ENCODE measurements around the gene SHROOM3.
"Not testable (repeated sequence)": the region's sequence is repeated elsewhere in the genome, so short reads cannot be mapped to it uniquely, and the experiment has no call there.

The SHROOM3 gene

DNA sequence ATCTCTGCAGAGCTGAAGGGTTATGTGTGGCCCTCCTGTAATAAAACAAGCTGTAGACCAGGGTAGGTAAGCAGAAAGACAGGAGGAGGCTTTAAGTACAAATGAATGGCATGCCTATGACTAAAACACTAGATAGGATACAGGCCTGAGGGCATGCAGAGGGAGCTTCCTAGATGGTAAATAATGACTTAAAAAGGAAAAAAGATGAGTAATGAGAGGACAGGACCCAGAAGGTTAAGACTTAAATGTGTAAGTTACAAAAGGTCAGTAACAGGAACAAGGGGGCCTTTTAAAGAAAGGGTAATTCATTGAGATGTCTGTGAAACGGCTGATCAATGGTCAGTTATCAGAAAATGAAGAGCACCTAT, 268.1 kb downstream of the SHROOM3 start:
- no peak for DNase-seq

DNA sequence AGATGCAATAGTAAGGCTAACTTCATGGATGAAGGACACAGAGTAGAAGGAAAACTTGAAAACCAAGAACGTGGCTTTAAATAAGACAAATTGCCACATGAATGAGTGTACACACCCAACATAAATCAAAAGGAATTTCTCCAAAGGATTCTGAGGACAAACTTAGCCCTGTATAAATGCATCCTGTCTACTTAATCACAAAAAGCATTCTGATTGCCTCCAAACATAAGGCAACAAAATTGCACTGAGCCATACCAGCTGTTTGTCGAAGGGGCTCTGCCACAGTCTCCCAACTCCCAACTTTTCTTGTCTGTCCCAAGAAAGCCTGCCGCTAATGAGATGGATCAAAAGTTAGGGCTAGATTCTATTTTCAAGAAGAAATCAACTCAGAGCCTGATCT, 268.6 kb downstream of the SHROOM3 start:
- DNase-seq: no peak

DNA sequence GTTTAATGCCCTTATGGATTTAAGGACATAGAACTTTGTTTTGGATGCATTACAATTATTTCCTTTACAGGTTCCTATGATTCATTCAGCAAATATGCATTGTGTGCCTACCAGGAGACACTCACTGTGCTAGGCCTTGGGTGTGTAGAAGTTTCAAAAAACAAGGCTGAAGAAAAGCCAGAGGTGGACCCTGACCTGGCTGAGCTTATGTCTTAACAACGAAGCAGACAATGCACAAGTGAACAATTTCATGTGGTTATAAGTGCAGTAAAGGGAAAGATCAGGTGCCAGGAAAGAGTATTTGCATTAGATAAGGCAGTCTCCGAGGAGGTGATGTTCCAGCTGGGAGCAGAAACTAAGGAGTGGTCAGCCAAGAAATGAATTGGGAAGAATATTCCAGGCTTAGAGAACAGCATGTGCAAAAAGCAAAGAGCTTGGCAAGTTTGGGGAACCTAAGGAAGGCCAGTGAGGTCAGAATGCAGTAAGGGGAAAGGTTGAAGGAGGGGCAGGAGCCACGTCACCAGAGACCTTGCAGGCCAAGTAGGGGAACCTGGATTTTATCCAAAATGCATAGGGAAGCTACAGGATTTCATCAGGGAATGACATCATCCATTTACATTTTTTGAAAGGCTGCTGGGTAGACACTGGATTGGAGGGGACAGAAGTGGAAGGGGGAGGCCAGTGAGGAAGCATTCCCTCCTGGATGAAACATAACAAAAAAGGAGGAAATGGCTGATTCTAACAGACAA, 269.3 kb downstream of the SHROOM3 start:
- no peak for DNase-seq

DNA sequence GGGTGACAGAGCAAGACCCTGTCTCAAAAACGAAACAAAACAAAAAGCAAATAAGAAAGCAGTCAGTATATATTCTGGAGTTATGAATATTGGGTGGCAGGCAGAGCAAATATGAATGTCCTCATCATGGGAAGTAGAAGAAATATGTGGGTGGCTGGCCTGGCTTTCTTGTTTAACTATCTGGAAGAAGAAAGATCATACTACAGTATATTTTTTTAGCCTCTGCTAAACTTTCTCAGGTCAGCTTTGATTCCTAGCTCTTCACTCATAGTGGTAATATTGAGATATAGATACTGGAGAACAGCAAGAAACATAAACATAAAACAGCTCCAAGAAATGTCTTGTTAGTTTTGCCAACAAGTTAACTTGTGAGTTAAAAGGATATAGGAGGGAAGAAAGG, 270.4 kb downstream of the SHROOM3 start:
- no peak for DNase-seq

DNA sequence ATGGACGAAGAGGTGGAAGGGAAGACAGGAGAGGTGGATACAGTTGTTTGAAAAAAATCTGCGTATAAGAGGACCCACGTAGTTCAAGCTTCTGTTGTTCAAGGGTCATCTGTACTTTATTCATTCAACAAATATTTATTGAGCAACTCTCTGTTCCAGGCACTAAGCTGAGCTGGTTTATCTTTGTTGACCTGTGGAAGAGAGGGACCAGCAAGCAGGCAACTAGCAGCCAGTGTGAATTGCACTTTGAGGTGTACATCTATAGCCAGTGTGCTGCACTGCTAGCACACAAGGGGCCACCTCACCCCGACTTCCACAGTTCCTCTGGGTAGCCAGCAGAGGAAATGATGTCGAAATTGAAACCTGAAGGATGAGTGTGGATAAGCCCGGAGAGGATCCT, 271.6 kb downstream of the SHROOM3 start:
- no peak for DNase-seq

DNA sequence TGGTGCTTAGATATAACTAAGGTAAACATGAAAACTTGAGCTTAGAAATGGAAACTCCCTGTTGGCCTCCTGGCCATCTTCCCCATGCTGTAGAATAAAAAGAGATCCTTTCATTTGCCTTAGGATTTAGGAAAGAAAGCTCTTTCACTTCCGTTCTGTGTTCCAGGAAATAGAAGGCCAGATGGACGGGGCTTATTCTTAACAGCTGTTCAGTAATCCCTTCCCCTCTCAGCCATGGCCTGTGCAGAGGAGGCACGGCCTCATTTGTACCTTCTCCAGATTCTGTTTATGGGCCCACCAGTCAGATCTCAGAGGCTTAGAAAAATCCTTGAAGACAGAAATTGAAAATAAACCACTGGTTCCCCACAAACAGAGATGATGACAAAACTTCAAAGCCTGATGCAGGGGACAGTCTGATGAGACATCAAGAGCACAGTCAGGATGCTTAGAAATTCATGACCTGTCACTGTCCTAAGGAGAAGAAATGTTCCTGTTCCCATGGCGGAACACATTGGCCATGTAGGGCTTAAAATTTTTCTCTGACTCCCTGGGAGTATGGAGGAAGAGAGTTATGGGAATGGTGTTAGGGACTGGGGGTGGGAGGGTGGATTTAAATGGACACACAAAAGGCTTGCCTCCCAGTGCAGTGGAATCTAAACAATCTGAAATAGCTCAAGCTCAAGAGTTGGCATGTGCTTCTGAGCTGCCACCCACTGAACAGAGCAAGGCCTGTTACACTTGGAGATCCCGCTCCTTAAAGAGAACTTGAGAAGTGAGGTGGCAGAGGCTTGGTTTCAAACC, 274.1 kb downstream of the SHROOM3 start:
- no peak for DNase-seq

DNA sequence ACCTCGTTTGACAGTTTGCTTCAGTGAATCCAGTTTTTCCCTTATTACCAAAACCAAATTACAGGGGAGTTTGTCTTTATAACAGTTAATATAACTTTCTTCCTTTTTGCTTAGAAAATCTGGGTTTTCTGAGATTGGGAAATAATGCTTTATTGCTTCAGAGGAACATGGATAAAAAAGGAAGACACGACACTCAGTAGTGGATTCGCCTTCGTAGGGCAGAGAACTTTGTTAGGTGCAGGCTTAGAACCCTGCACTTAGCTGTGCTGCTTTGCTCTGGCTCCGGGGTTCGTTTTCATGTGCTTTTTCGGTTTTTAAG, 274.7 kb downstream of the SHROOM3 start:
- no peak for DNase-seq

DNA sequence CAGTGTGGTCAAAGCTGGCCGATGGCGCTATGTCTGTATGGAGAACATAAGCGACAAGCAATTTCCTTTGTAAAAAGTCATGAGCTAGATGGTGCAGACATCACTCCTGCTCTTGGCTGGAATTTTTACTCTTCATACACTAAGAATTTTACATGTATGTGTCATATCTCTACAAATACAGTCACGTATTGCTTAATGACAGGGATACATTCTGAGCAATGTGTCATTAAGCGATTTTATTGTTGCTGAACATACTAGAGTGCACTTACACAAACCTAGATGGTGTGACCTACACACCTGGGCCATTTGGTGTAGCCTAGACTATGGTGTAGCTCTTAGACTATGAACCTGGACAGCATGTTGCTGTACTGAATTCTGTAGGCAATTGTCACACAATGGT, 277.5 kb downstream of the SHROOM3 start:
- DNase-seq: no peak

DNA sequence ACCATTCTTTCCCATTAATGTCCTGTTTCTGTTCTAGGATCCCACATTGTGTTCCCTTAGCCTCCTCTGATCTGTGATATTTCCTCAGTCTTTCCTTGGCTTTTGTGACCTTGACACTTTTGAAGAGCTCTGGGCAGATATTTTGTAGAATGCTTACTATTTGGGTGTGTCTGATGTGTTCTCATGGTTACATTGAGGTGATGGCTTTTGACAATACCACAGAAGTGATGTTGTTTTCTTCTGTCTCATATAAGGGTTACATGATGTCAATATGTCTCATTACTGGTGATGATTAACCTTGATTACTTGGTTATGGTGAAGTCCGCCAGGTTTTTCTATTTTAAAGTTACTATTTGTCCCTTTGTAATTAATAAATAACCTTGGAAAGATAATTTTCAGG, 279.2 kb downstream of the SHROOM3 start:
- DNase-seq: no peak

DNA sequence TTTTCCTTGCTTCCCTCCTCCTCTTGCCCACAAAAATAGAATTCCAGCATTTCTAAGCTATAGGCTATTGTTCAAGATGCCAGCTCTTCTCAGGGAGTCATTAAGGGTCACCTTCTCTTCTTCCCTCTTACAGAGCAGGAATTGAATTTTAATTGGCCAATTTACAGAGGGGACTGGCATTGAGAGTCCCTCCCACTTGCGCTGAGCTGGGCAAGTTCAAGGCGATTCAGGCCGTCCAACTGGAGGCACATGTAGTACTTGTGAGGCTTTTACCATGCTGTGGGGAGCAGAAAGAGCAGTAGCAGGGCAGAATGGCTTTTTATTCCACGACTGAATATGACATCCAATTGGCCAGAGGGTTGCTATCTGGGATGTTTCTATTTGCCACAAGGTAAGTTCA, 281.0 kb downstream of the SHROOM3 start:
- DNase-seq: no peak

DNA sequence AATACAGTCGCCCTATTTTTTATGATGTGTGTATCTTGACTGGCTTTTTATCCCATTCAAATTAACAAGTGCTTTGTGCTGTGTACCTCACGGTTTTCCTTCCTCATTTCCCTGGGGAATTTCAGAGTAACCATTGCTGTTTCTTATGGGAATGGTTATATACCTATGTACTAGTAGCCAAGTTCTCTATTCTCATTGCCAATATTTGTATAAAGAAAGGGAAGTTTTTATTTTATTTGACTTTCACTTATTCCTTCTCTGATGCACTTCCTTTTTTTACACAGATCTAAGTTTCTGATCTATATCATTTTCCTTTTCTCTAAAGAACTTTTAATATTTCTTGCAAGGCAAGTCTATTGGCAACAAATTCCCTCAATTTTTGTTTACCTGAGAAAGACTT, 281.6 kb downstream of the SHROOM3 start:
- DNase-seq: no peak

DNA sequence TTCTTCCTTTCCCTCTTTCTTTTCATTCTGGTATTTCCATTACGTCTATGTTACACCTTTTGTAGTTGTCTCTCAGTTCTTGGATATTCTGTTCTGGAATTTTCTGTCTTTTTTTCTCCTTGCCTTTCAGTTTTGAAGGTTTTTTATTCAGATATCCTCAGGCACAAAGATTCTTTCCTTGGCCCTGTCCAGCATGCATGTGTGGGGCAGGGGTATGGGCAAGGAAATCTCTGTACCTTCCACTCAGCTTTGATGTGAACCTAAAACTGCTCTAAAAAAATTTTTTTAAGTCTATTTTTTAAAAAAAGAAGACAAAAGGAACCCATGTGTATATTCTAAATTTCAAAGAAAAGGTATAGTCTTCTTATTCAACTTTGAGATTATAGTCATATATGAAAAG, 282.4 kb downstream of the SHROOM3 start:
- no peak for DNase-seq

DNA sequence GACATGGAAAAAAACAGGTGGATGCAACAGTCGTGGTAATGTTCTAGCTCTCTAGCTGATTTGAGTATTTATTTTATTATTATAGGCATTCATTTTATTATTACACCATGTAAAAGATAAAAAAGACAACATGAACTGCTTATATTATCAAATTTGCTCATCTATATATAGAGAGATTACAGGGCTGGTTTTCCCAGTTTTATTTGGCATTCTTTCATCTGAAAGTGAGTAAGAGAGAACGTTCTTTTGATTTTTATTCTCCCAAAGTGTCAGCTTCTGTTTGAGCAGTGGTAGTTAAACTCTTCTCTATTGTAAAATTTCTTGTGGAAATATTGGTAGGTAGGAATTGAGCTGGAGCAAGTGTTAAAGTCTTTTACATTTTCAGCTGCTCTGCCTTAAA, 283.0 kb downstream of the SHROOM3 start:
- no peak for DNase-seq

DNA sequence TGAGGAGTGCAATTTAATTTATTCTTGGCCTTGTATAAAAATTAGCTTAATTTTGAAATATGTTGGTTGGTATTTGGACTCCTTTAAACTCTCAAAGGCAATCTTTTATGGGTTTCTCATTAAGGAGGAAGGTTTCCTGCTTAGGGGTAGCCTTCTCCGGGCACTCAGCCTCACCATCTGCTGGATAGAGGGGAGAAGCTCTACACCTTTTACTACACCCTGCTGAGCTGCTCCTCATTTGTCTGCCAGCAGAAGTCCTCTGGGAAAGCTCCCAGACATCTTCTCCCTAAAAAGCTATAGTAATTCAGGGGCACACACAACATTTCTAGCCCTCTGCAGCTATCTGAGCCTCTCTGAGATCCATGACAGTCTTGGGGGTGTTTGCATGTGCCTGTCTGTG, 283.8 kb downstream of the SHROOM3 start:
- no peak for DNase-seq

DNA sequence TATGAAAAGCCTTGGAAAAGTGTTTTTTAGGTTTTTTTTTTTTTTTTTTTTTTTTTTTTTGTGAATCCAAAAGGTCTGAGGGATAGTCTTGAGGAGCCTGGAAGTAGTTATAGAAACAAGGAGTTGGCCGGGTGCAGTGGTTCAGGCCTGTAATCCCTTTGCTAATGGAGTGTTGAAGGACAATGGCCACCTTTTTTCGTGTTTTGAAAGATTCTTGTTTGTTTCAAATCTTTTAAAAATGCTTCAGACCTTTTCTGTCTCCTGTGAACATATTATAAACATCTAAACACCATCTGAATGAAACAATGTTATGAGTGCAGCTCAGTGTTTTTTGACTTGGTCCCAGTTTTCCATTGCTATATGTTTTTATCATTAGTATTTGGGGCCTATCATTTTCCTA, 285.1 kb downstream of the SHROOM3 start:
- no peak for DNase-seq

DNA sequence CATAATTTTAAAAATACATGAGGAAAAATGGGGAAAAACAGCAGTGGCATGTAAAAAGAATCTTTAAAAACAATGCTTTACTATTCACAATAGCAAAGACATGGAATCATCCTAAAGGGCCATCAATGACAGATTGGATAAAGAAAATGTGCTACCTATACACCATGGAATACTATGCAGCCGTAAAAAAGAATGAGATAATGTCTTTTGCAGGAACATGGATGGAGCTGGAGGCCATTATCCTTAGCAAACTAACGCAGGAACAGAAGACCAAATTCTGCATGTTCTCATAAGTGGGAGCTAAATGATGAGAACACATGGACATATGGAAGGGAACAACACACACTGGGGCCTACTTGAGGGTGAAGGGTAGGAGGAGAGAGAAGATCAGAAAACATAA, 287.1 kb downstream of the SHROOM3 start:
- DNase-seq: not testable (repeated sequence)

DNA sequence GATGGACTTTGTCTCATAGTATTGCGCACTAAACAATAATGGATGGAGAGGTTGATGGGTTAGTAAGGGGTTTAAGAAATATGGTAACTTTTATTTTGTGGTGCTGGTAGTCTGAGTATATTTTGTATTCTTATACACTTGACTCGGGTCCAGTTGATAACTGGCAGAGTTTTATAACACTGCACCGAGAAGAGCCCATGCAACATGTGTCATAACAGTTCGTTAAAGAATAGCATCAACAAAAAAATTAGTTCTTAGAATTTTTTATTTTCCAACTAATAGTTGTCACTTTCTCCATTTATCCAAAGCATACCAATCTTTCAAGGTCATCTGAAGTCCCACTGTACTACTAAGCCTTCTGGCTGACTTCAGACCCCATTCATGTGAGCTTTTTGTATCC, 287.8 kb downstream of the SHROOM3 start:
- no peak for DNase-seq

DNA sequence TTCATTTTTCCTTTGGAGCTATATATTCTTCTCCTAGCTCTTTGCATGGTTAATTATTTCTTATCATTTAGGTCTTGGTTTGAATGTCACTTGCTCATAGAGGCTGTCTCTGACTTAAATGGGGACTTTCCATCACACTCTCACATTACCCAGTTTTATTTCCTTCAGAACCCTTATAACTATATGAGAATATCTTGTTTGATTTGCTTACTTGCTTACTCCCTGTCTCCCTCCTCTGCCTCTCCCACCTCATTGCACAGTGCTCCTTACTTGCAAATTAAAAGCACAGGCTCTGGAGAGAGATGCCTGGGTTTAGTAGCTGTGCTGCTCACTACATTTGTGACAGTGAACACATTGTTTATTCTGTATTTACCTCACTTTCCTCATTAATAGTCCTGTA, 288.3 kb downstream of the SHROOM3 start:
- no peak for DNase-seq

DNA sequence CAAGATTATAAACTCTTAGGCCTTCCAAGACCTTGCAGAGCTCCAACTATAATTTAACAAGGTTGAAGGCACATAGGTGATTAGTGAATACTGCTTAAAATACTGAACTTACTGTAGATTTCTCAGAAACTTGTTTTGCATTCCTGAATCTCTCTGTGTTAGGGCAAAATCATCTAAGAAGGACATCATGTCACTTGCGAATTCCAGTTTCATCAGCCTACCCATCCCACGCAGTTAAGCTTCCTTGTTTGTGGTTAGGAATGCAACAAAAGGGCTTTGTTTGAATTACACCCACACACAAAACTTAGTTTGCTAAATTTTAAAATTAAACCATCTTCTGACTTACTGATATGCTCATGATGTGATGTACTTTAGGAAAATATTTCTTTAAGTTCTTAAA, 288.9 kb downstream of the SHROOM3 start:
- DNase-seq: no peak

DNA sequence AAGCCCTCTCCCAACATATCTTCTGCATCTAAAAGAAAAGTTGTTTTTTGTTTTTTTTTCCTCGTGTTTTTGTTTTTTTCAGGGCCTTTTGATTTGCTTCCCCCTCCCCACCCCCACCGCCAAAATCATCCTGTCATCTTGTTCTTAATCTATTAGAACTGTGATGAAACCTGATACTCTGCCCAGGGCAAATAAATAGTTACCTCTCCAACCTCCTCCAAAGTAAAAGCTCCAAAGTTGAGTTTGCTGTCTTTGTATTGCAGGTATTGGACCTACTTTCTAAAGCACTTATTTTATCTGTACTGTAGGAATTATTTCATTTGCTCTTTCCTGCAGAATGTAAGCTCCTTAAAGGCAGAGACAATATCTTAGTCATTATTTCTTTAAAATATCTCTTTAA, 290.0 kb downstream of the SHROOM3 start:
- no peak for DNase-seq

DNA sequence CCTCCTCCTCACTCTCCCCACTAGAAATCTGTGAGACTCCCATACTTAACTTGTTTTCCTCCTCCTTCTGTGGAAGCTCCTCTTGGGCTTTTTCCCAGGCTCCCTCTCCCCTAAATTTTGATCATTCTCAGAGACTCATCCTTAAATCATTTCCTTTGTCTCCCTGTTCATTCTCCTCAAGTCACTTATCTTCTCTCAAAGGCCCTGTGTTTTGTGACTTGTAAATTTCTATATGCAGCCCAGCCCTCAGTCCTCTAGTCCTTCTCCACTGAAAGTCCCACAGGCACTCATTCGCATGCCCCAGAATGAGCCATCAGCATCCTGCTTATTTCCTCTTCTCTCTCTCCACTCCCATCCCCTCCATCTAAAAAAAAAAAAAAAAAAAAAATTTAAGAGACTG, 291.1 kb downstream of the SHROOM3 start:
- DNase-seq: no peak

DNA sequence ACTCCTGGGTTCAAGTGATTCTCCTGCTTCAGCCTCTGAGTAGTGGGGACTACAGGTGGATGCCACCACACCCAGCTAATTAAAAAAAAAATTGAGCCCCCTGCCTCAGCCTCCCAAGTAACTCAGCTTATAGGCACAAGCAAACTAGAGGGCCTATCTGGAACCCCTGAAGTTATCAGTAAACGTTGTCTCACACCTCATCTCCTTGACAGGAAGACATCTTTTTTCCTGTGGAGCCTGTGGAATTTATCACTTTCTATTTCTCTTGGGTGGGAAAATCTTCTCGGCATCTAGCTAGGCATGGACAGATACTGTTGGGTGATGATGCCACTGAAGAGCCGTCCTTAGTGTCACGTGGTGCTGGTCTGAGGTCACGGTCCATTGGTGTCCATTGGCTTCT, 291.6 kb downstream of the SHROOM3 start:
- DNase-seq: no peak

DNA sequence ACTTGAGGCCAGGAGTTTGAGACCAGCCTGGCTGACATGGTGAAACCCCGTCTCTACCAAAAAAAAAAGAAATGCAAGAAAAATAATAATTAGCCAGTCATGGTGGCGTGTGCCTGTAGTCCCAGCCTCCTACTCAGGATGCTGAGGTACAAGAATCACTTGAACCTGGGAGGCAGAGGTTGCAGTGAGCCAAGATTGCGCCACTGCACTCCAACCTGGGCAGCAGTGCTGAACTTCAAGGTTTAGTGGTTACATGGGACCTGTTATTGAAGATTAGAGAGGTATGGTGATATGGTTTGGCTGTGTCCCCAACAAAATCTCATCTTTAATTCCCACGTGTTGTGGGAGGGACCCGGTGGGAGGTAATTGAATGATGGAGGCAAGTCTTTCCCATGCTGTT, 292.9 kb downstream of the SHROOM3 start:
- not testable (repeated sequence) for DNase-seq

DNA sequence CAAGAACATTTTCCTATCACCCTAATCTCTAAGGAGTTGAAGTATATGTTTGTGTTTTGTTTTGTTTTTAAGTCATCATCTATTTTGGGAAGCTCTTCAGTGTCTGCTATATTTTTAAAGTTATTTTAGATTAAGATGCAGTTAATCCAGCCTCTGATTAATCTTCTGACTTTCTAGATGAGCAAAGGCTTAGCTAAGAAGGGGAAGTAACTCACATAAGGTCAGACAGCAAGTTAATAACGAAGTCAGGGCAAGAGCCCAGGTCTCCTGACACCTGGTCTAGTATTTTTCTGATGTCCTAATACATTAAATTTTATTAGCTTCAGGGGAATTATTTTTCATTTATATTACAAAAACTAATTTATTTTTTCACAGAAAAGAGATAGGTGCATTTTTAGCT, 294.4 kb downstream of the SHROOM3 start:
- DNase-seq: no peak

DNA sequence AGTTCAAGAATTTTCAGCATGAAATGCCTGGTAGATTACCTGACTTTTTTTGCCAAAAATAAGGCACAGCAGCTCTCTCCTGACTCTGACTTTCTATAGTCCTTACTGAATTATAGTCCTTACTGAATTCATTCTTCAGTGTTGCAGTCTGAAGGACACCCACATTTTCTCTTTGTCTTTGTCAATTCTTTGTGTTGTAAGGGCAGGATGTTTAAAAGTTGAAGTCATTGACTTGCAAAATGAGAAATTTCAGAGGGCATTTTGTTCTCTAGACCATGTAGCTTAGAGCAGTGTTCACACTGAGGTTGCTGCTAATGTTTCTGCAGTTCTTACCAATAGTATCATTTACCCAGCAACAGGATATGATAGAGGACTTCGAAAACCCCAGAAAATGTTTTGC, 295.0 kb downstream of the SHROOM3 start:
- no peak for DNase-seq

Measured in activated naive CD4-positive, alpha-beta T cell treated with anti-CD3 and anti-CD28 coated beads, Interleukin-2, amount 50 U/mL, for 16 hours (primary cell).